Keratinocyte (primary cell): ENCODE measurements around the gene TAF11L6. TPM values are rescaled to one million over a fixed set of nuclear protein-coding genes. Genes with fewer than 3 reads are reported as not detected.
"Not testable (repeated sequence)": the region's sequence is repeated elsewhere in the genome, so short reads cannot be mapped to it uniquely, and the experiment has no call there.

Experiments used
- DNase-seq: peaks from one replicate; pipeline ENCODE4 v3.0.0-alpha.2; 2011; ENCODE audit warnings: low read depth, missing footprints, low spot score
- FAIRE-seq: peaks from 2 replicates; lab custom pipeline; 2011; peaks lifted over from hg19 to GRCh38; lab: Jason Lieb, UNC
- H2AFZ ChIP-seq: 2 replicates; pipeline ENCODE4 v1.6.0; 2012; ENCODE audit warnings: low read length, control low read depth, inconsistent platforms; ENCODE audit not compliant: control insufficient read depth
- H3K27ac ChIP-seq: 2 replicates; pipeline ENCODE4 v1.5.1; 2011; ENCODE audit warnings: low read length; ENCODE audit not compliant: control insufficient read depth, insufficient read depth
- H3K27me3 ChIP-seq: 3 replicates; pipeline ENCODE4 v1.6.0; 2011; ENCODE audit warnings: low read length; ENCODE audit not compliant: control insufficient read depth, insufficient read depth; ENCODE audit errors: extremely low read depth
- H3K36me3 ChIP-seq, 2 experiments: 2 replicates in 1 of 2; 3 replicates in 1 of 2; pipeline ENCODE4 v1.5.1; 2011; ENCODE audit warnings: low read length in 2 of 2, mild to moderate bottlenecking in 1 of 2; ENCODE audit not compliant: control insufficient read depth in 2 of 2, insufficient read depth in 2 of 2; ENCODE audit errors: extremely low read depth in 1 of 2
- H3K4me1 ChIP-seq: 3 replicates; pipeline ENCODE4 v1.5.1; 2011; ENCODE audit warnings: low read length; ENCODE audit not compliant: control insufficient read depth, insufficient read depth; ENCODE audit errors: extremely low read depth
- H3K4me2 ChIP-seq: 3 replicates; pipeline ENCODE4 v1.6.0; 2011; ENCODE audit warnings: low read depth, low read length; ENCODE audit not compliant: control insufficient read depth, insufficient read depth; ENCODE audit errors: extremely low read depth
- H3K4me3 ChIP-seq, 3 experiments: fragments of 200-600 bp in 1 of 3; sonication (generic) in 1 of 3; 2 replicates in 2 of 3; 3 replicates in 1 of 3; pipeline ENCODE4 v1.5.1; 2011 to 2016; ENCODE audit warnings: low read length in 3 of 3, mild to moderate bottlenecking in 3 of 3, control low read depth in 2 of 3, inconsistent platforms in 1 of 3, low read depth in 1 of 3, mixed read lengths in 1 of 3, mixed run types in 1 of 3, moderate library complexity in 1 of 3; ENCODE audit not compliant: control insufficient read depth in 2 of 3, insufficient read depth in 2 of 3; ENCODE audit errors: extremely low read depth in 1 of 3
- H3K79me2 ChIP-seq: 2 replicates; pipeline ENCODE4 v1.6.0; 2012; ENCODE audit warnings: low read length; ENCODE audit not compliant: control insufficient read depth, insufficient read depth
- H3K9ac ChIP-seq: 3 replicates; pipeline ENCODE4 v1.6.0; 2011; ENCODE audit warnings: low read length; ENCODE audit not compliant: control insufficient read depth, insufficient read depth; ENCODE audit errors: extremely low read depth
- H3K9me1 ChIP-seq: 3 replicates; pipeline ENCODE4 v1.6.0; 2011; ENCODE audit warnings: low read length; ENCODE audit not compliant: control insufficient read depth, insufficient read depth; ENCODE audit errors: extremely low read depth
- H3K9me3 ChIP-seq: 2 replicates; pipeline ENCODE4 v1.5.1; 2012; ENCODE audit warnings: low read depth, low read length; ENCODE audit not compliant: control insufficient read depth
- H4K20me1 ChIP-seq: 3 replicates; pipeline ENCODE4 v1.6.0; 2011; ENCODE audit warnings: low read length; ENCODE audit not compliant: control insufficient read depth, insufficient read depth; ENCODE audit errors: extremely low read depth
- EZH2 ChIP-seq: IDR thresholded peaks from one replicate; pipeline ENCODE4 v1.6.1; 2012; ENCODE audit warnings: inconsistent platforms, mild to moderate bottlenecking, low read length, moderate library complexity
- dilution Hi-C: fragments of 300-500 bp; cut with MboI; formaldehyde crosslinking; loops from one replicate; pipeline ENCODE4 v1.7.0; 2020; ENCODE audit warnings: low sequenced_read_pairs; ENCODE audit not compliant: extremely low pct_ligation_motif_present
- polyA plus RNA-seq, 5 experiments: library from polyadenylated mRNA; depleted of rRNA in 3 of 5; stranded (reverse) in 3 of 5; stranded (forward) in 1 of 5; unstranded in 1 of 5; fragments of >200 nt; gene quantifications; 1 replicate in 1 of 5; 2 replicates in 3 of 5; 3 replicates in 1 of 5; pipeline versions ENCODE4 v1.2.1 to v1.2.3, GENCODE V29; 2011 to 2012; ENCODE audit warnings: missing spikeins in 2 of 5, low read depth in 1 of 5, low replicate concordance in 1 of 5
- TF ChIP-seq, protein P1 (sequence below), 3 experiments: IDR thresholded peaks in 1 of 3; conservative IDR thresholded peaks in 1 of 3; optimal IDR thresholded peaks in 1 of 3; 2 replicates in 2 of 3; 3 replicates in 1 of 3; pipeline versions ENCODE3 to v1.5.1; 2011; ENCODE audit warnings: low read length in 3 of 3, mild to moderate bottlenecking in 3 of 3, moderate library complexity in 2 of 3, control low read depth in 1 of 3, inconsistent platforms in 1 of 3; ENCODE audit not compliant: insufficient read depth in 2 of 3; ENCODE audit errors: extremely low read depth in 1 of 3

TAF11L6 gene
- polyA plus RNA-seq, 1 donor (not counting 4 experiments of a cell fraction or from before 2014, with no cell fraction given) = not detected

DNA sequence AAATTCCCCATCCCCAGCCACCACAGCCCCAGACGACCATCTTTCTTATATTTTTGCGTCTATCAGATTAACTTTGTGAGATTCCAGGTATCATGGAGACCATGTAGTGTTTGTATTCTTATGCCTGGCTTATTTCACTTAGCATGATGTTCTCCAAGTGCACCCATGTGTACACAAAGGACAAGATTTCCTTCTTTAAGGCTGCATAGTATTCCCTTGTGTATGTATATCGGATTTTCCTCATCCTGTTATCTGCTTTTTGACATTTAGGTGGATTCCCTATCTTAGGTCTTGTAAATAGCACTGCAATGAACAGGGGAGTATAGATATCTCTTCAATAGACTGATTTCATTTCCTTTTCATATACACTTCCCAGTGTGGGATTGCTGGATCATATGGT is 35.7 kb upstream of the TAF11L6 start:
- Histone ChIP-seq H3K4me2 (no peak overlapping the region), H3K4me1 (no peaks in the 10 kb centered on the region), H4K20me1 (no peaks in the 10 kb centered on the region), H3K9ac (no peak overlapping the region), H2AFZ (no peak overlapping the region), H3K27me3 (no peaks in the 10 kb centered on the region), H3K79me2 (no peaks in the 10 kb centered on the region), H3K36me3 (no peaks in the 10 kb centered on the region), H3K4me3 (no peak overlapping the region), H3K27ac (no peak overlapping the region), H3K9me1 (no peaks in the 10 kb centered on the region), H3K9me3 (no peaks in the 10 kb centered on the region)
- FAIRE-seq = no peak
- no peak for DNase-seq
- dilution Hi-C loops = no loop called here
- TF ChIP-seq EZH2 = no peak

DNA sequence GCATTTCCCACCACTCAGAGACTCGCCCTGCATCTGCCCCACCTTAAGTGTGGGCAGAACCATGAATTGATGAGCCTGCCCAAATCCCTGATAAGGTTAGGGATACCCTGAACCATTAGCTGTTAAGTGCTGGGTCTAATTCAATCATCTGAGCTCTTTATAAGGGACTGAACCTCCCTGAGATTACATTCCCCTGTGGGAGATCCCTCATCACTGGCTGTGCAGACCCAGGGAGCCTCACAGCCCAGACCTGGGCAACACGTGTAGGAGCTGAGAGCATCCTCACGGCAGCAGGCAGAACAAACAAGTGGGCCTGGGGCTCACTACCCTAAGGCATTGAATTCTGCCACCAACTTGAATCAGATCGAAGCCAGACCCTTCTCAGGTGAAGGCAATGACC is 31.0 kb upstream of the TAF11L6 start:
- H3K27ac ChIP-seq = no peak overlapping the region
- no peaks in the 10 kb centered on the region for H3K9me1 ChIP-seq
- H3K79me2 ChIP-seq = no peaks in the 10 kb centered on the region
- dilution Hi-C loops = no loop called here
- no peak overlapping the region for H3K4me2 ChIP-seq
- no peak overlapping the region for H2AFZ ChIP-seq
- H4K20me1 ChIP-seq = no peaks in the 10 kb centered on the region
- TF ChIP-seq EZH2 = no peak
- TF ChIP-seq, protein P1, sequence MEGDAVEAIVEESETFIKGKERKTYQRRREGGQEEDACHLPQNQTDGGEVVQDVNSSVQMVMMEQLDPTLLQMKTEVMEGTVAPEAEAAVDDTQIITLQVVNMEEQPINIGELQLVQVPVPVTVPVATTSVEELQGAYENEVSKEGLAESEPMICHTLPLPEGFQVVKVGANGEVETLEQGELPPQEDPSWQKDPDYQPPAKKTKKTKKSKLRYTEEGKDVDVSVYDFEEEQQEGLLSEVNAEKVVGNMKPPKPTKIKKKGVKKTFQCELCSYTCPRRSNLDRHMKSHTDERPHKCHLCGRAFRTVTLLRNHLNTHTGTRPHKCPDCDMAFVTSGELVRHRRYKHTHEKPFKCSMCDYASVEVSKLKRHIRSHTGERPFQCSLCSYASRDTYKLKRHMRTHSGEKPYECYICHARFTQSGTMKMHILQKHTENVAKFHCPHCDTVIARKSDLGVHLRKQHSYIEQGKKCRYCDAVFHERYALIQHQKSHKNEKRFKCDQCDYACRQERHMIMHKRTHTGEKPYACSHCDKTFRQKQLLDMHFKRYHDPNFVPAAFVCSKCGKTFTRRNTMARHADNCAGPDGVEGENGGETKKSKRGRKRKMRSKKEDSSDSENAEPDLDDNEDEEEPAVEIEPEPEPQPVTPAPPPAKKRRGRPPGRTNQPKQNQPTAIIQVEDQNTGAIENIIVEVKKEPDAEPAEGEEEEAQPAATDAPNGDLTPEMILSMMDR (optimal IDR thresholded peaks at IDR 0.05 in 1 of 3, IDR thresholded peaks at IDR 0.05 in 1 of 3, conservative IDR thresholded peaks at IDR 0.05 in 1 of 3; ENCODE audit: extremely low read depth in 1 of 3, insufficient read depth in 2 of 3, low read length in 3 of 3) = no peak
- DNase-seq (no peak), FAIRE-seq (no peak)
- H3K9ac ChIP-seq = no peak overlapping the region
- H3K36me3 ChIP-seq = no peaks in the 10 kb centered on the region
- no peak overlapping the region for H3K4me3 ChIP-seq
- H3K4me1 ChIP-seq = no peaks in the 10 kb centered on the region
- H3K9me3 ChIP-seq = no peaks in the 10 kb centered on the region
- no peaks in the 10 kb centered on the region for H3K27me3 ChIP-seq

DNA sequence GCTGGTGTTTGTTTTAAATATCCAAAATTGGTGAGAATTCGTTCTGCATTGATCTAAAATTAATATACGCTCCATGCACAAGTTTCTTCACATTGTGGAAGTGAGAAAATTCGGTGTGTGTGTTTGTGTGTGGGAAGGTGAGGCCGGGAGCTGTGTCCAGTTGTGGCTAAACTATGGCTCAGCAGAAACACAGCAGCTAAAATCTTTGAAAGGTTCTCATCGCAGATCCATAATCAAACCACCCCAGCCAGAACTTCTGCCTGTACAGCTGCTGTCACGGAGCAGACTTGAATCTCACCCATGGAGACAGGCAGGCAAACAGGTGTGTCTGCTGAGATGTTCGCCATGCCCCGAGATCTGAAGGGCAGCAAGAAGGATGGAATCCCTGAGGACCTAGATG is 30.5 kb upstream of the TAF11L6 start, which contains the start of gene TAF11L2:
TSS of gene TAF11L2 (plus strand) at position 301 of the 400 bp plus-strand sequence.
- H3K27ac ChIP-seq, dilution Hi-C loops, H4K20me1 ChIP-seq, H3K79me2 ChIP-seq, FAIRE-seq, DNase-seq, H3K27me3 ChIP-seq, H3K9me3 ChIP-seq, H3K9ac ChIP-seq, H2AFZ ChIP-seq, H3K9me1 ChIP-seq, H3K4me2 ChIP-seq, H3K4me1 ChIP-seq, H3K4me3 ChIP-seq, H3K36me3 ChIP-seq: not testable (repeated sequence)
